ENCODE measurements around the gene RUNX2. TPM values are rescaled to one million over a fixed set of nuclear protein-coding genes. Genes with fewer than 3 reads are reported as not detected.
"Not testable (repeated sequence)": the region's sequence is repeated elsewhere in the genome, so short reads cannot be mapped to it uniquely, and the experiment has no call there.

RUNX2 gene
- total RNA-seq, 3 donors from 2014 or later = 2.0 to 4.4 (median 3.4) TPM

- Histone ChIP-seq H3K9me3 (no peaks in the 10 kb centered on the region), H3K4me1 (ENCODE audit: low read depth) (no peaks in the 10 kb centered on the region), H3K36me3 (ENCODE audit: low read depth) (no peaks in the 10 kb centered on the region), H3K4me3 (no peak overlapping the region)
- no peak for DNase-seq
- intact Hi-C loops (cut with DNase I, micrococcal nuclease) = no loop called here
- ATAC-seq = no peak
- no peak for TF ChIP-seq CTCF (IDR thresholded peaks at IDR 0.05)
These were observed 138.6 kb downstream of the RUNX2 start for GRCh38 chr6:45466686-45467085.

DNA sequence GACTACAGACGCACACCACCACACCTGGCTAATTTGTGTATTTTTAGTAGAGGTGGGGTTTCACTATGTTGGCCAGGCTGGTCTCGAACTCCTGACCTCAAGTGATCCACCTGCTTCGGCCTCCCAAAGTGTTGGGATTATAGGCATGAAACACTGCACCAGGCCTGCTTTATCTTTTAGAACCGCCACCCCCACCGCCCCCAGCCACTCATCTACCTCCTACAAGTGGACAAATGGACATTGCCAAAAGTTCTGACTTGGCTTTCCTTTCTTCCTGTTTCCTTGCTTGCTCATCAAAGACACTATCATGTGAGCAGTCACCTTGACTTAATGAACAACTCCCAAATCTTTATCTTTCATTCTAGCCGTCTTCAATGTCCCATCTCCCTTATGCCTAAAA is 139.3 kb downstream of the RUNX2 start:
- DNase-seq; H3K36me3 ChIP-seq (ENCODE audit: low read depth); H3K4me3 ChIP-seq; intact Hi-C loops (cut with DNase I, micrococcal nuclease); ATAC-seq; H3K4me1 ChIP-seq (ENCODE audit: low read depth); H3K9me3 ChIP-seq: not testable (repeated sequence)

DNA sequence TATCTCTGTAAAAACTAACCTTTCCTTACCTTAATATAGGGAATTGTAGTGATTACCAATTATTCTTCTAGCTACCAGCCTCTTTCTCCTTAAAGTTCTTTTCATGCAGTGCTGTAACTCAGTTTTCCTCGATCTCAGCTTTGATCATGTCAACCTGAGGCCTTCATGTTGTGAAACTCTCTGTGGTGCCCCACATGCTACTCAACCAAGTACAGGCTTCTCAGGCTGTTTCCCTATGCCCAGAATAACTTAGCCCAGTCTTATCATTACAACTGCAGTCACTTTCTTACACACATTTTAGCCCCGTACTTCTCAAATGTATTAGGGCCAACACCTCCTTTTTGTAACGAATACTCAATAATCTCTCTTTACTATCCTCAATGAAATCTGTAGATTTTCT is 139.7 kb downstream of the RUNX2 start:
- intact Hi-C loops (cut with DNase I, micrococcal nuclease) = no loop called here
- no peaks in the 10 kb centered on the region for H3K9me3 ChIP-seq
- H3K36me3 ChIP-seq (ENCODE audit: low read depth) = no peaks in the 10 kb centered on the region
- H3K4me3 ChIP-seq = no peak overlapping the region
- H3K4me1 ChIP-seq (ENCODE audit: low read depth) = no peaks in the 10 kb centered on the region
- TF ChIP-seq CTCF (IDR thresholded peaks at IDR 0.05) = no peak
- ATAC-seq (no peak), DNase-seq (no peak)

DNA sequence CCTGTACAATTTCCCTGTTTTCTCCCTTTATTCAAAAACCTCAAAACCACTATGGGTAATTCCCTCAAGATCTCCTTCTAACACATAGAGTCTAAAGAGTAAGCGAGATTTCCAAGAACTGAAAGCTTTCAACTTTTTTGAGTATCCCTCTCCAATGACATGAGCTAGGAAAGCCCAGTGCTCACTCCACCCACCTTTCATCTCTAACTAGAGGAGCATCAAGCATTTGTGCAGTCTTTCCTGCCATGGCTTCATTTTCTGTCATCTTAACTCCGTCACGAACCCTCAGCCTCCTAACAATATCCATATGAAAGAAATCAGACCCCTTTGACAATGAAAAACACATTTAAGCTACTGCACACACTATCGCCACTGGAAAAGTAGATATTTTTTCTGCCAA is 141.5 kb downstream of the RUNX2 start:
- intact Hi-C loops (cut with DNase I, micrococcal nuclease) = no loop called here
- no peaks in the 10 kb centered on the region for H3K36me3 ChIP-seq (ENCODE audit: low read depth)
- H3K4me3 ChIP-seq = no peak overlapping the region
- H3K9me3 ChIP-seq = no peaks in the 10 kb centered on the region
- peaks cover 11% of the 10 kb centered on the region for H3K4me1 ChIP-seq (ENCODE audit: low read depth)
- no peak for TF ChIP-seq CTCF (IDR thresholded peaks at IDR 0.05)
- DNase-seq (no peak), ATAC-seq (no peak)

DNA sequence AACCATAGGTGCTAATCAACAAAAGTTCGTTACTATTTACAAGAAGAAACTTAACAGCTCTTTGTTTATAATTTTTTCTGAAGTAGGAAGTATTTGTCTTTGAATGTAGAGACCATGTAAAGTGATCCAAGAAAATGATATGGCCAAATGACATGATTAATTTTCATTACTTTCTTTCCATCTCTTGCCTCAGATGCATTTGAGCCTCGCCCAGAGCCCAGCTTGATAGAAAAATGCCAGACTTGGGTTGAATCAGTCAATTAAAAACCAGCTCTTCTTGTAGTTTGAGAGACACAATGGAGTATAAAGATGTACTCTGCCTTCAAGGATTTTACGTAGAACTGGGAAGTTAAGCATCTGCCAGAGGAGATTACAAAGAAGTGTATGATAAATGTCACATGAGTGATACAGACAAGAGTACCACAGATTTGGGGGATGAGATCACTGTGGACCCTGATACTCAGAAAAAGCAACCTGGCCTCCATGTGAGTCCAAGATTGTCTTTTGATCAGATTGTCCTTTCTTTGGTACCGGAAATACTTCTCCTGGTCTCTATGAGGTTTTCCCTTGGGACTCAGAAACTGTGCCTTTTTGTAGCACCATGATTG is 142.1 kb downstream of the RUNX2 start:
- no peak for DNase-seq

GRCh38 chr6:45472382-45472781 is 144.3 kb downstream of the RUNX2 start:
- H3K4me3 ChIP-seq = no peak overlapping the region
- intact Hi-C loops (cut with DNase I, micrococcal nuclease) = no loop called here
- no peak for DNase-seq

More for the DNA sequence above, 142.1 kb downstream of the RUNX2 start:
- no peak for TF ChIP-seq CTCF (IDR thresholded peaks at IDR 0.05)
- Histone ChIP-seq H3K36me3 (ENCODE audit: low read depth) (no peaks in the 10 kb centered on the region), H3K4me1 (ENCODE audit: low read depth) (peaks cover 11% of the 10 kb centered on the region), H3K4me3 (no peak overlapping the region), H3K9me3 (no peaks in the 10 kb centered on the region)
- no peak for ATAC-seq
- intact Hi-C loops (cut with DNase I, micrococcal nuclease) = no loop called here

More at GRCh38 chr6:45472382-45472781, 144.3 kb downstream of the RUNX2 start:
- Histone ChIP-seq H3K36me3 (ENCODE audit: low read depth) (no peaks in the 10 kb centered on the region), H3K4me1 (ENCODE audit: low read depth) (peaks cover 11% of the 10 kb centered on the region), H3K9me3 (no peaks in the 10 kb centered on the region)
- ATAC-seq = peak; percentile 50
- no peak for TF ChIP-seq CTCF (IDR thresholded peaks at IDR 0.05)
